ENCODE results near the gene ATG4A. TPM values are rescaled to one million over a fixed set of nuclear protein-coding genes. Genes with fewer than 3 reads are reported as not detected.

Gene ATG4A
- total and polyA plus RNA-seq, 8 donors = 8.9 to 14.6 (median 10.1) TPM

- Histone ChIP-seq H3K36me3 (no peaks in the 10 kb centered on the region), H3K4me1 (peaks cover 0 to 4% (median 0%) of the 10 kb centered on the region in 3 donors), H3K4me3 (no peak overlapping the region), H3K27ac (no peak overlapping the region), H3K9me3 (no peaks in the 10 kb centered on the region), H3K27me3 (no peaks in the 10 kb centered on the region)
- WGBS, 2 donors = 13 to 39% methylated on average over 1 of the region's 1 CpG
- intact Hi-C loops (cut with DNase I) = no loop called here
- no peak for DNase-seq
- TF ChIP-seq CTCF (IDR thresholded peaks at IDR 0.05) = no peak
- no peak for FAIRE-seq
- ATAC-seq = no peak
Measured at GRCh38 chrX:108088511-108088910, 3.1 kb upstream of the ATG4A start.

GRCh38 chrX:108090491-108091263 is 901 bp upstream of the ATG4A start:
- TF ChIP-seq CTCF (IDR thresholded peaks at IDR 0.05) = no peak
- Histone ChIP-seq H3K4me3 (peak overlapping the region; percentile 22 to 56 (median 36)), H3K36me3 (no peaks in the 10 kb centered on the region), H3K4me1 (peaks cover 0 to 4% (median 0%) of the 10 kb centered on the region in 3 donors), H3K9me3 (no peaks in the 10 kb centered on the region), H3K27me3 (no peaks in the 10 kb centered on the region), H3K27ac (peak overlapping the region; percentile 43 to 88 (median 75))
- DNase-seq (no peak), FAIRE-seq (no peak), ATAC-seq (peak in 1 of 4 donors; percentile 1)
- intact Hi-C loops (cut with DNase I) = no loop called here
- 0 to 36% methylated on average over 20 of the region's 20 CpGs for whole genome bisulfite sequencing, 2 donors

- ATAC-seq (peak; percentile 44 to 58 (median 53)), FAIRE-seq (no peak), DNase-seq (peak in 1 of 6 donors; percentile 16)
- no peaks in the 10 kb centered on the region for H3K27me3 ChIP-seq
- no peaks in the 10 kb centered on the region for H3K9me3 ChIP-seq
- peaks cover 0 to 4% (median 0%) of the 10 kb centered on the region in 3 donors for H3K4me1 ChIP-seq
- TF ChIP-seq CTCF (IDR thresholded peaks at IDR 0.05) = no peak
- peak overlapping the region; percentile 46 to 84 (median 55) for H3K27ac ChIP-seq
- peak overlapping the region; percentile 32 to 56 (median 46) for H3K4me3 ChIP-seq
- no peaks in the 10 kb centered on the region for H3K36me3 ChIP-seq
- intact Hi-C loops (cut with DNase I) = no loop called here
- WGBS, 2 donors = 1 to 29% methylated on average over 15 of the region's 15 CpGs
Measured at GRCh38 chrX:108091878-108092291, 307 bp downstream of the ATG4A start.

- H3K27ac ChIP-seq = no peak overlapping the region
Measured at GRCh38 chrX:108097380-108097779, 5.8 kb downstream of the ATG4A start.

More at GRCh38 chrX:108097380-108097779, 5.8 kb downstream of the ATG4A start:
- peaks cover 0 to 4% (median 0%) of the 10 kb centered on the region in 3 donors for H3K4me1 ChIP-seq
- H3K27me3 ChIP-seq = no peaks in the 10 kb centered on the region
- H3K36me3 ChIP-seq = no peaks in the 10 kb centered on the region
- no peaks in the 10 kb centered on the region for H3K9me3 ChIP-seq
- 89 to 97% methylated on average over 2 of the region's 2 CpGs for WGBS, 2 donors
- ATAC-seq (no peak), DNase-seq (no peak), FAIRE-seq (peak; percentile 13)
- TF ChIP-seq CTCF (IDR thresholded peaks at IDR 0.05) = no peak
- no peak overlapping the region for H3K4me3 ChIP-seq
- intact Hi-C loops (cut with DNase I) = no loop called here
